Esophagus squamous epithelium (tissue), 4 donors: ENCODE data around the gene TGM3.

Source experiments
- POLR2A ChIP-seq, 4 donors: fragments of 450-650 bp; IDR thresholded peaks; one replicate each; pipeline ENCODE4 v1.6.1; 2017; ENCODE audit warnings: antibody characterized with exemption in 4 of 4, mild to moderate bottlenecking in 4 of 4, moderate library complexity in 3 of 4
- TF ChIP-seq, protein P1 (sequence below), 6 experiments: fragments of 450-650 bp in 4 of 6; fragments of 200-600 bp in 2 of 6; sonication (generic) in 2 of 6; IDR thresholded peaks; one replicate each; pipeline ENCODE4 v1.5.1; 2016 to 2019; ENCODE audit warnings: antibody characterized with exemption in 6 of 6, mild to moderate bottlenecking in 4 of 6, moderate library complexity in 4 of 6

DNA sequence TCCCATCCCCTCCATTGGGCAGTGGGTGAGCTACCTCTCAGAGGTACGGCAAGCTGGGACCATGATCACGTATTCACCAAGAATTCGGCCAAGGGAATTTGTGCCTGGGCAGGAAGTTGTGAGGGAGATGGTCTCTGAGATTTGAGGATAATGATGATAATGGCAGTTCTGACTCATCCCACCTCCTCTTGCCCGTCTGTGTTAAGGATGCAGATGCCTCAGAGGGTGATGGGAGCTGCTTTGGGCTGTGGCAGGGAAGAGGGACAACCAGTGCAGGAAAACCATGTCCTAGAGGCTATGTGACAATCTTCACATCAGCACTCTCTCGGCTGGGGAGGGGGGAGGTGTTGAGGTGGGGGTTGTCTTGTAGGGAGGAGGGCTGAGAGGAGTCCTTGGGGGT is 89.2 kb downstream of the TGM3 start:
- no peak for TF ChIP-seq POLR2A (IDR thresholded peaks at IDR 0.05)
- TF ChIP-seq, protein P1, sequence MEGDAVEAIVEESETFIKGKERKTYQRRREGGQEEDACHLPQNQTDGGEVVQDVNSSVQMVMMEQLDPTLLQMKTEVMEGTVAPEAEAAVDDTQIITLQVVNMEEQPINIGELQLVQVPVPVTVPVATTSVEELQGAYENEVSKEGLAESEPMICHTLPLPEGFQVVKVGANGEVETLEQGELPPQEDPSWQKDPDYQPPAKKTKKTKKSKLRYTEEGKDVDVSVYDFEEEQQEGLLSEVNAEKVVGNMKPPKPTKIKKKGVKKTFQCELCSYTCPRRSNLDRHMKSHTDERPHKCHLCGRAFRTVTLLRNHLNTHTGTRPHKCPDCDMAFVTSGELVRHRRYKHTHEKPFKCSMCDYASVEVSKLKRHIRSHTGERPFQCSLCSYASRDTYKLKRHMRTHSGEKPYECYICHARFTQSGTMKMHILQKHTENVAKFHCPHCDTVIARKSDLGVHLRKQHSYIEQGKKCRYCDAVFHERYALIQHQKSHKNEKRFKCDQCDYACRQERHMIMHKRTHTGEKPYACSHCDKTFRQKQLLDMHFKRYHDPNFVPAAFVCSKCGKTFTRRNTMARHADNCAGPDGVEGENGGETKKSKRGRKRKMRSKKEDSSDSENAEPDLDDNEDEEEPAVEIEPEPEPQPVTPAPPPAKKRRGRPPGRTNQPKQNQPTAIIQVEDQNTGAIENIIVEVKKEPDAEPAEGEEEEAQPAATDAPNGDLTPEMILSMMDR (IDR thresholded peaks at IDR 0.05): no peak
